ENCODE data around the gene ULBP1.
"Not testable (repeated sequence)": the region's sequence is repeated elsewhere in the genome, so short reads cannot be mapped to it uniquely, and the experiment has no call there.

The ULBP1 gene

GRCh38 chr6:149948011-149948410 is 15.7 kb upstream of the ULBP1 start:
- no peak overlapping the region for H3K4me3 ChIP-seq (ENCODE audit: low read depth, low read length)
- no peak for DNase-seq (ENCODE audit: low read depth)
- no peak for TF ChIP-seq CTCF (IDR thresholded peaks at IDR 0.05; ENCODE audit: low read depth, low read length, missing control alignments)
- in situ Hi-C loops (cut with HindIII; ENCODE audit: low sequenced_read_pairs), result no loop called here

DNA sequence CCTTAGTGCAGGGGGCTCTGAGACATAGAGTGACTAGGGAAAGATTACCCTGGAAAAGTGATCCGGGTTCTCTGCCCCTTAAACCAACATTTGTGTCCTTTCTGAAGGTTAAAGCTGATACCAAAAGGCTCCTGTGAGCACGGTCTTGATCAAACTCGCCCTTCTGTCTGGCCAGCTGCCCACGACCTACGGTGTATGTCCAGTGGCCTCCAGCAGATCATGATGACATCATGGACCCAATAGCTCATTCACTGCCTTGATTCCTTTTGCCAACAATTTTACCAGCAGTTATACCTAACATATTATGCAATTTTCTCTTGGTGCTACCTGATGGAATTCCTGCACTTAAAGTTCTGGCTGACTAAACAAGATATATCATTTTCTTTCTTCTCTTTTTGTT is 15.1 kb upstream of the ULBP1 start:
- in situ Hi-C loops (cut with HindIII; ENCODE audit: low sequenced_read_pairs), result no loop called here
- DNase-seq (ENCODE audit: low read depth), result no peak
- no peak overlapping the region for H3K4me3 ChIP-seq (ENCODE audit: low read depth, low read length)
- no peak for TF ChIP-seq CTCF (IDR thresholded peaks at IDR 0.05; ENCODE audit: low read depth, low read length, missing control alignments)

GRCh38 chr6:149950423-149950822 is 13.3 kb upstream of the ULBP1 start:
- in situ Hi-C loops (cut with HindIII; ENCODE audit: low sequenced_read_pairs), result no loop called here

GRCh38 chr6:149951096-149951495 is 12.6 kb upstream of the ULBP1 start:
- no peak for TF ChIP-seq CTCF (IDR thresholded peaks at IDR 0.05; ENCODE audit: low read depth, low read length, missing control alignments)
- DNase-seq (ENCODE audit: low read depth), result no peak
- no peak overlapping the region for H3K4me3 ChIP-seq (ENCODE audit: low read depth, low read length)
- in situ Hi-C loops (cut with HindIII; ENCODE audit: low sequenced_read_pairs), result no loop called here

More at GRCh38 chr6:149950423-149950822, 13.3 kb upstream of the ULBP1 start:
- no peak overlapping the region for H3K4me3 ChIP-seq (ENCODE audit: low read depth, low read length)
- no peak for DNase-seq (ENCODE audit: low read depth)
- no peak for TF ChIP-seq CTCF (IDR thresholded peaks at IDR 0.05; ENCODE audit: low read depth, low read length, missing control alignments)

DNA sequence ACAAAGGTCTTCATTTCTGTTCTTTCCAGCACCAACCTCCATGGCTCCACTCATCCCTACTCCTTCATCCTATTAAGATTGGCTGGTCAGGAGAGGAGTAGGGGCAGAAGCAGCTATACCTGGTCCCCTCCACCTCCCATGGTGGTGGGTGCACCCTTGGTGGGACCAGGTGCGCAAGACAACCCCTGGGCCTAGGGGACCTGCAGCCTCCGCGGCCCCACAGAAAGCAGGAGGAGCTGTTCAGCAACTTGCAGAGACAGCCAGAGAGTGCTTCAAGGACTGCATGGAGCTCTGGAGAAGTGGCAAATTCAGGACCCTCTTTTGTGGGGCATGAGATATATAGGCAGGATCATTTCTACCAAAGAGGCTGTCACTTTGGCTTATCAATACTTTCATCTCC is 12.1 kb upstream of the ULBP1 start:
- TF ChIP-seq CTCF (IDR thresholded peaks at IDR 0.05; ENCODE audit: low read depth, low read length, missing control alignments), result no peak
- in situ Hi-C loops (cut with HindIII; ENCODE audit: low sequenced_read_pairs), result no loop called here
- no peak for DNase-seq (ENCODE audit: low read depth)
- no peak overlapping the region for H3K4me3 ChIP-seq (ENCODE audit: low read depth, low read length)

GRCh38 chr6:149953390-149953789 is 10.4 kb upstream of the ULBP1 start:
- H3K4me3 ChIP-seq (ENCODE audit: low read depth, low read length); in situ Hi-C loops (cut with HindIII; ENCODE audit: low sequenced_read_pairs); DNase-seq (ENCODE audit: low read depth): not testable (repeated sequence)

- in situ Hi-C loops (cut with HindIII; ENCODE audit: low sequenced_read_pairs); H3K4me3 ChIP-seq (ENCODE audit: low read depth, low read length): not testable (repeated sequence)
Observed at GRCh38 chr6:149953934-149954327, 9.8 kb upstream of the ULBP1 start.

GRCh38 chr6:149954328-149954983 is 9.3 kb upstream of the ULBP1 start:
- DNase-seq (ENCODE audit: low read depth); in situ Hi-C loops (cut with HindIII; ENCODE audit: low sequenced_read_pairs); H3K4me3 ChIP-seq (ENCODE audit: low read depth, low read length): not testable (repeated sequence)

More at GRCh38 chr6:149953934-149954327, 9.8 kb upstream of the ULBP1 start:
- DNase-seq (ENCODE audit: low read depth), result not testable (repeated sequence)

DNA sequence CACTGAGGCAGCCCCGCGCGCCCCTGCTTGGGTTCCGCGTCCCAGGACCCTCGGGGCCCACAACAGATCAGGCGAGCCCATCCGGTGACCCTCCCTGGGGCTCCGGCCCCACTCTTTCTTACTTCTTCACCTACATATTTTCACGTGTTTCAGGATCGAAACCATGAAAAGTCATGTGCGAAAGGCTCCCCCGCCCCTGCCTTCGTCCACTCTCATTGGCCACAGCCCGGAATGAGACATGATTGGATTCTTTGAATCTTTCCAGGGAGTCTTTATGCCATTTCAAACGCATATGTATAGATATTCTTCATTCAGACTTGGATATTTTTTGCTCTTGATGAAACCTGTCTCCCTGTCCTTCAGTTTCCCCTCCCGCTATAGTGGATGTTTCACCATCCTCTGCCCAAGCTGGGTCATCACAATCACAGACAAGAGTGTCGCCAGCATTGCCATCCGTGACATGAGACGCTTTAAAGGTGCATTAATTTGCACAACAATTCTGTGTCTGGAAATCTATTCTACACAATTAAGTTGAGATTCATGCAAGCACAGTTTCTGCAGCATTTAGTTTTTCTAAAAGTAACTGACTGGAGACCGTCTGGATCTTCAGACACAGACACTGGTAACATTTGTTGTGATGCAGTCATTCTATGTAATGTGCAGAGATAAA is 8.6 kb upstream of the ULBP1 start:
- in situ Hi-C loops (cut with HindIII; ENCODE audit: low sequenced_read_pairs); H3K4me3 ChIP-seq (ENCODE audit: low read depth, low read length); DNase-seq (ENCODE audit: low read depth): not testable (repeated sequence)

DNA sequence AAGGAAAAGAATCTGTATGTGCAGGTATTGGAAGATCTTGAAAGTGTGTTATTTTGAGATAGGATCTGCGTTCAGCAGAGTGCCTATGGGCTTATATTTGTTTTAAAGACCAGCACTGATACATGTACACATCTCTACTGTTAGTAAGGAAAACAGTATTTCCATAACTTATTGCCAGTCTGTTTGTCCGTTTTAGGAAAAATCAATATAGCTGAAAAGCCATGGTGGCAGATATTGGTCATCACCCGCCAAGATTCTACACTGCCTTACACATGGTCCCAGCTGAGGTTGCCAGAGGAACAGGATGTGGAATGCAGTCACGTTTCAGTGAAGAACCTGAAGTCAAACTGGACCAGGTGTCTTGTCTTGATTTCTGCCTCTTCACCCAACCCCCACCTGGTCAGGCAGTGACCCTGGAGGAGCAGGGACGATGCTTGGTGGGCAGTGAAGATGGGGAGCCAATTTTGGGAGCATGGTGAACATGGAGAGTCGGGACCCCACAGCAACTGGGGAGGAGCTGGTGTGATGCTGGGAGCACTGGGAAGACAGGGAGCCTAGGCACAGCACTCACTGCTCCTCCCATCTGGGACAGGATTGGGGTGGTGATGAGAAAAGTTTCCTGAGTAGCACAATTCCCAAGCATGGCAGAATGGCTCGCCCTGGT is 8.0 kb upstream of the ULBP1 start:
- H3K4me3 ChIP-seq (ENCODE audit: low read depth, low read length); DNase-seq (ENCODE audit: low read depth); in situ Hi-C loops (cut with HindIII; ENCODE audit: low sequenced_read_pairs): not testable (repeated sequence)

- H3K4me3 ChIP-seq (ENCODE audit: low read depth, low read length); in situ Hi-C loops (cut with HindIII; ENCODE audit: low sequenced_read_pairs); DNase-seq (ENCODE audit: low read depth): not testable (repeated sequence)
Observed at GRCh38 chr6:149958124-149958523, 5.6 kb upstream of the ULBP1 start.
